ELR (cell line): ENCODE data around the gene SORCS2.

ENCODE experiments used
- DNase-seq: peaks from one replicate; pipeline ENCODE4 v3.0.0-alpha.2; 2015; ENCODE audit warnings: low read depth

SORCS2 gene

GRCh38 chr4:7734651-7735260 is 542.4 kb downstream of the SORCS2 start:
- no peak for DNase-seq

- DNase-seq = no peak
Observed at GRCh38 chr4:7735395-7735794, 543.1 kb downstream of the SORCS2 start.

- no peak for DNase-seq
Observed at GRCh38 chr4:7735961-7736360, 543.6 kb downstream of the SORCS2 start.

- DNase-seq = peak; percentile 77
Observed at GRCh38 chr4:7736436-7737267, 544.3 kb downstream of the SORCS2 start.

- no peak for DNase-seq
Observed at GRCh38 chr4:7737268-7737645, 544.9 kb downstream of the SORCS2 start.

GRCh38 chr4:7737752-7738457 is 545.6 kb downstream of the SORCS2 start:
- DNase-seq = no peak

- DNase-seq = no peak
Observed at GRCh38 chr4:7738458-7739076, 546.2 kb downstream of the SORCS2 start.

- no peak for DNase-seq
Observed at GRCh38 chr4:7739077-7739917, 547.0 kb downstream of the SORCS2 start.

- no peak for DNase-seq
Observed at GRCh38 chr4:7739918-7740865, 547.9 kb downstream of the SORCS2 start.

- no peak for DNase-seq
Observed at GRCh38 chr4:7740866-7741525, 548.7 kb downstream of the SORCS2 start.

GRCh38 chr4:7741946-7742806 is 549.8 kb downstream of the SORCS2 start:
- DNase-seq = no peak

- no peak for DNase-seq
Observed at GRCh38 chr4:7742807-7743280, 550.5 kb downstream of the SORCS2 start.

GRCh38 chr4:7744142-7744804 is 551.9 kb downstream of the SORCS2 start:
- no peak for DNase-seq

- no peak for DNase-seq
Observed at GRCh38 chr4:7745301-7745885, 553.1 kb downstream of the SORCS2 start.

- no peak for DNase-seq
Observed at GRCh38 chr4:7746351-7747061, 554.2 kb downstream of the SORCS2 start.

- no peak for DNase-seq
Observed at GRCh38 chr4:7747062-7747385, 554.7 kb downstream of the SORCS2 start.

GRCh38 chr4:7747566-7747965 is 555.2 kb downstream of the SORCS2 start:
- DNase-seq = no peak
